Brain microvascular endothelial cell (primary cell): ENCODE measurements around the gene LRRFIP1.
"Not testable (repeated sequence)": the region's sequence is repeated elsewhere in the genome, so short reads cannot be mapped to it uniquely, and the experiment has no call there.

Experiments used
- DNase-seq: peaks from one replicate; pipeline ENCODE4 v3.0.0-alpha.2; 2020
- H3K27ac ChIP-seq: fragments of 250-450 bp; sonication (Bioruptor Pico); 2 replicates; pipeline ENCODE4 v1.5.1; 2020; ENCODE audit warnings: mild to moderate bottlenecking, moderate library complexity
- H3K27me3 ChIP-seq: fragments of 250-450 bp; sonication (Bioruptor Pico); replicated peaks from 2 replicates; pipeline ENCODE4 v1.5.1; 2020; ENCODE audit warnings: mild to moderate bottlenecking
- H3K36me3 ChIP-seq: fragments of 250-450 bp; sonication (Bioruptor Pico); replicated peaks from 2 replicates; pipeline ENCODE4 v1.5.1; 2020; ENCODE audit warnings: mild to moderate bottlenecking
- H3K4me3 ChIP-seq: 2 replicates; pipeline ENCODE4 v1.5.1; 2011; ENCODE audit warnings: low read depth, mild to moderate bottlenecking, control low read depth, low read length, moderate library complexity
- in situ Hi-C: cut with HindIII; loops from 2 replicates; pipeline ENCODE4 v1.10.0; 2017; ENCODE audit warnings: low sequenced_read_pairs, low pct_ligation_motif_present
- TF ChIP-seq, protein P1 (sequence below): IDR thresholded peaks from 2 replicates; pipeline ENCODE4 v1.5.1; 2011; ENCODE audit warnings: low read depth, mild to moderate bottlenecking, moderate library complexity, low read length, control low read depth, inconsistent platforms; ENCODE audit errors: missing control alignments

The LRRFIP1 gene

GRCh38 chr2:237602409-237602808 is 25.0 kb upstream of the LRRFIP1 start:
- no peak overlapping the region for H3K27ac ChIP-seq
- no peak for DNase-seq
- no peaks in the 10 kb centered on the region for H3K27me3 ChIP-seq
- no peak overlapping the region for H3K4me3 ChIP-seq
- no peaks in the 10 kb centered on the region for H3K36me3 ChIP-seq
- in situ Hi-C loops, result no loop called here
- TF ChIP-seq, protein P1, sequence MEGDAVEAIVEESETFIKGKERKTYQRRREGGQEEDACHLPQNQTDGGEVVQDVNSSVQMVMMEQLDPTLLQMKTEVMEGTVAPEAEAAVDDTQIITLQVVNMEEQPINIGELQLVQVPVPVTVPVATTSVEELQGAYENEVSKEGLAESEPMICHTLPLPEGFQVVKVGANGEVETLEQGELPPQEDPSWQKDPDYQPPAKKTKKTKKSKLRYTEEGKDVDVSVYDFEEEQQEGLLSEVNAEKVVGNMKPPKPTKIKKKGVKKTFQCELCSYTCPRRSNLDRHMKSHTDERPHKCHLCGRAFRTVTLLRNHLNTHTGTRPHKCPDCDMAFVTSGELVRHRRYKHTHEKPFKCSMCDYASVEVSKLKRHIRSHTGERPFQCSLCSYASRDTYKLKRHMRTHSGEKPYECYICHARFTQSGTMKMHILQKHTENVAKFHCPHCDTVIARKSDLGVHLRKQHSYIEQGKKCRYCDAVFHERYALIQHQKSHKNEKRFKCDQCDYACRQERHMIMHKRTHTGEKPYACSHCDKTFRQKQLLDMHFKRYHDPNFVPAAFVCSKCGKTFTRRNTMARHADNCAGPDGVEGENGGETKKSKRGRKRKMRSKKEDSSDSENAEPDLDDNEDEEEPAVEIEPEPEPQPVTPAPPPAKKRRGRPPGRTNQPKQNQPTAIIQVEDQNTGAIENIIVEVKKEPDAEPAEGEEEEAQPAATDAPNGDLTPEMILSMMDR, result no peak

DNA sequence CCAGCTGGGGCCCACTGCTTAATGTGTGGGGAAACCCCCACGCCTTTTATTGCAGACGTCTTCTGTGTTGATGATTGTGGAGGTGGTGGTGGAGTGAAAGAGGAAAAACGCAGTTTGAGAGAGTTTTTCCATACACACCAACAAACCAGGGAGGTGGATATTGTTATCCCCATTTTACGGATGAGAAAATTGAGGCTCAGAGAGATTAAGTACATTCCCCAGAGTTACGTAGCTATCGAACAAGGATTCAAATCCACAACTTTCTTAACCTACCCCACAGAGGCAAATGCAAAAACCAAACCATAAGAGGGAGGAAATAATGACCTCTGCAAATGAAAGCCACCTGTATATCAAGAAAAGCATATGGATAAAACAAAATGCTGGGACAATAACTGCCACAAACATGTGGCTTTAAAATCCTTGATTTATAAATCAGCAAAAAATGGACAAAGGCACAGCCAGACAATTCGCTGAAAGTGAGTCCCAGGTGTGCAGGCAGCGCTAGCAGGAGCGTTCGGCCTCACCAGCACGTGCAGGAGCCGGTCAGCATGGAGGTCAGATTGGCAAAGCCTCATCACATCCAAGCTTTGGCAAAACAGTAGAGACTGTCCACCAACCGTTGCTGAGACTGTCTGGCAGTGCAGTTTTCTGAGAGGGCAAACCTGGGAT is 24.2 kb upstream of the LRRFIP1 start:
- peak overlapping the region; percentile 82 for H3K27ac ChIP-seq
- no peaks in the 10 kb centered on the region for H3K27me3 ChIP-seq
- TF ChIP-seq, protein P1, result no peak
- no peaks in the 10 kb centered on the region for H3K36me3 ChIP-seq
- in situ Hi-C loops, result no loop called here
- no peak for DNase-seq
- no peak overlapping the region for H3K4me3 ChIP-seq

DNA sequence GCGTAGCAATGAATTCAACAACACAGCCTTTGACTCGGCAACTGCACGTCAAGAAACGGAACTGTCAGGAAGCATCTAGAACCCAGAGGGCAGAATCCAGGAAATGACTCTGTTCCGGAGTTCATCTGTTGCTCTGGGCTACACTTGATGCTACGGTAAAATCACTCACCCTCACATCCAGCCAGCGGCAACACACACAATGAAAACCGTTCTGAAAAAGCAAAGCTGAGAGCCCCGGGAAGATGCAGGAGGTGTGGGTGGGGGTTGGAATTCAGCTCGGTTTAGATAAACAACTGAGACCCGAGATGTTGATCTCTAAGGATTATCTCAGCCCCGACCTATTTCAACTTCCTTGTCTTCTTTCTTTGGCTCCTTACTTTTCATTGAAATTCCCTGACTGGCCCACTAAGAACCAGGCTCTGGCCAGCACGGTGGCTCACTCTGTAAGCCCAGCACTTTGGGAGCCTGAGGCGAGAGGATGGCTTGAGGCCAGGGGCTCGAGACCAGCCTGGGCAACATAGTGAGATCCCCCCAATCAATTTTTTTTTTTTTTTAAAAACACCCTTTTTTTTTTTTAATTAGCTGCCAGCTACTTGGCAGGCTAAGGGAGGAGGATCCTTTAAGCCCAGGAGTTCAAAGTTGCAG is 23.5 kb upstream of the LRRFIP1 start:
- no peaks in the 10 kb centered on the region for H3K27me3 ChIP-seq
- TF ChIP-seq, protein P1, result no peak
- in situ Hi-C loops, result no loop called here
- DNase-seq, result peak; percentile 87
- no peaks in the 10 kb centered on the region for H3K36me3 ChIP-seq
- H3K27ac ChIP-seq, result peak overlapping the region; percentile 82
- H3K4me3 ChIP-seq, result no peak overlapping the region

- in situ Hi-C loops, result no loop called here
- no peak for DNase-seq
- H3K4me3 ChIP-seq, result no peak overlapping the region
- TF ChIP-seq, protein P1, result no peak
- no peaks in the 10 kb centered on the region for H3K27me3 ChIP-seq
- H3K27ac ChIP-seq, result peak overlapping the region; percentile 82
- no peaks in the 10 kb centered on the region for H3K36me3 ChIP-seq
Observed at GRCh38 chr2:237604391-237604790, 23.0 kb upstream of the LRRFIP1 start.

DNA sequence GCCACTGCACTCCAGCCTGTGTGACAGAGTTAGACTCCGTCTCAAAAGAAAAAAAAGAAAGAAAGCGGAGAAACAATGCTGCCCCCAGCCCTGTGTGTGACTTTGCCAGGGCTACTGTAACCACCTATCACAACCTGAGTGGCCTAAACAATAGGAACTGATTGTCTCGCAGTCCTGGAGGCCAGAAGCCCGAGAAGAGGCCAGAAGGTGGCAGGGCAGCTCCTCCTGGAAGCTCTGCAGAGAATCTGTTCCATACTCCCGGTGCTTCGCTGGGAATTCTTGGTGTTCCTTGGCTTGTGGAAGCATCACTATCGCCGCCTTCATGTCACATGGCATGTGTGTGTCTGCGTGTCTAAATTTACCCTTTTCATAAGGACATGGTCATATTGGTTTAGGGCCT is 22.4 kb upstream of the LRRFIP1 start:
- Histone ChIP-seq H3K27me3 (no peaks in the 10 kb centered on the region), H3K27ac (no peak overlapping the region), H3K36me3 (no peaks in the 10 kb centered on the region), H3K4me3 (no peak overlapping the region)
- in situ Hi-C loops, result no loop called here
- TF ChIP-seq, protein P1, result peak; percentile 60
- no peak for DNase-seq

DNA sequence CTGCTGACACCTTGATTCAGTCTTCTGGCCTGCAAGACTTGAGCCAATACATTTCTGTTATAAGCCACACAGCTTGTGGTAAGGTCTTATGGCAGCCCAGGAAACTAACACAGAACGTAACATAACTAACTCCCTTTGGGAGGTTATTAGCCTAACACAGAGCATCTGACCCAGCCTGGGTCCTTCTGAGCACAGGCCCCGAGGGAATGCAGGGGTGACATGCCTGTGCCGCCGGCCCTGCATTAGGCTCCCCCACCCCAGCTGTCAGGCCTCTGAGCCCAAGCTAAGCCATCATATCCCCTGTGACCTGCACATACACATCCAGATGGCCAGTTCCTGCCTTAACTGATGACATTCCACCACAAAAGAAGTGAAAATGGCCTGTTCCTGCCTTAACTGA is 20.9 kb upstream of the LRRFIP1 start:
- H3K36me3 ChIP-seq, in situ Hi-C loops, H3K27me3 ChIP-seq, H3K27ac ChIP-seq, DNase-seq, H3K4me3 ChIP-seq: not testable (repeated sequence)
